ENCODE measurements around the gene ERI3. TPM values are rescaled to one million over a fixed set of nuclear protein-coding genes. Genes with fewer than 3 reads are reported as not detected.

Gene ERI3
- total and polyA plus RNA-seq, 2 of the 13 experiments (the other 11 are each of a cell fraction or from before 2014, with no cell fraction given): 35.6 to 35.9 TPM

GRCh38 chr1:44218503-44219300, 136.4 kb downstream of the ERI3 start:
- no peak overlapping the region for H3K9ac ChIP-seq (ENCODE audit: insufficient read depth, low read depth, low read length)
- POLR2A ChIA-PET: interaction anchor here (0.6 to 2.0 kb wide), 4 partner anchors 21 to 79 kb away, joined by 3 to 34 read pairs (median 4); no protein-coding TSS in a partner anchor
- H3K27me3 ChIP-seq (ENCODE audit: control insufficient read depth in 1 of 2, insufficient read depth in 2 of 2, low read length in 2 of 2): no peaks in the 10 kb centered on the region; a peak in 2 of 5 replicates
- H4K20me1 ChIP-seq (ENCODE audit: insufficient read depth, low read length): no peaks in the 10 kb centered on the region
- WGBS (ENCODE audit: low lambda C conversion rate): 98% methylated on average over 22 of the region's 24 CpGs
- H3K4me2 ChIP-seq (ENCODE audit: low read depth, low read length): no peak overlapping the region
- ATAC-seq (no peak), DNase-seq (ENCODE audit: low spot score) (no peak), FAIRE-seq (no peak)
- no TSS peak for BruUV-seq (replicated peaks)
- TF ChIP-seq CC2D1A (CRISPR knock-in tag; IDR thresholded peaks at IDR 0.05): no peak
- TF ChIP-seq, protein P1, sequence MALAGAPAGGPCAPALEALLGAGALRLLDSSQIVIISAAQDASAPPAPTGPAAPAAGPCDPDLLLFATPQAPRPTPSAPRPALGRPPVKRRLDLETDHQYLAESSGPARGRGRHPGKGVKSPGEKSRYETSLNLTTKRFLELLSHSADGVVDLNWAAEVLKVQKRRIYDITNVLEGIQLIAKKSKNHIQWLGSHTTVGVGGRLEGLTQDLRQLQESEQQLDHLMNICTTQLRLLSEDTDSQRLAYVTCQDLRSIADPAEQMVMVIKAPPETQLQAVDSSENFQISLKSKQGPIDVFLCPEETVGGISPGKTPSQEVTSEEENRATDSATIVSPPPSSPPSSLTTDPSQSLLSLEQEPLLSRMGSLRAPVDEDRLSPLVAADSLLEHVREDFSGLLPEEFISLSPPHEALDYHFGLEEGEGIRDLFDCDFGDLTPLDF (CRISPR knock-in tag; IDR thresholded peaks at IDR 0.05): no peak
- no peak for TF ChIP-seq TEF (CRISPR knock-in tag; IDR thresholded peaks at IDR 0.05)
- no peak for TF ChIP-seq ZNF3 (CRISPR knock-in tag; IDR thresholded peaks at IDR 0.05)
- TF ChIP-seq RELA (CRISPR knock-in tag; IDR thresholded peaks at IDR 0.05): no peak
- TF ChIP-seq RCOR2 (CRISPR knock-in tag; IDR thresholded peaks at IDR 0.05): no peak
- TF ChIP-seq ZNF549 (CRISPR knock-in tag; IDR thresholded peaks at IDR 0.05): no peak
- TF ChIP-seq, protein P2, sequence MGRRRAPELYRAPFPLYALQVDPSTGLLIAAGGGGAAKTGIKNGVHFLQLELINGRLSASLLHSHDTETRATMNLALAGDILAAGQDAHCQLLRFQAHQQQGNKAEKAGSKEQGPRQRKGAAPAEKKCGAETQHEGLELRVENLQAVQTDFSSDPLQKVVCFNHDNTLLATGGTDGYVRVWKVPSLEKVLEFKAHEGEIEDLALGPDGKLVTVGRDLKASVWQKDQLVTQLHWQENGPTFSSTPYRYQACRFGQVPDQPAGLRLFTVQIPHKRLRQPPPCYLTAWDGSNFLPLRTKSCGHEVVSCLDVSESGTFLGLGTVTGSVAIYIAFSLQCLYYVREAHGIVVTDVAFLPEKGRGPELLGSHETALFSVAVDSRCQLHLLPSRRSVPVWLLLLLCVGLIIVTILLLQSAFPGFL (CRISPR knock-in tag; IDR thresholded peaks at IDR 0.05): no peak
- TF ChIP-seq RBAK (CRISPR knock-in tag; IDR thresholded peaks at IDR 0.05): no peak
- TF ChIP-seq NFRKB (IDR thresholded peaks at IDR 0.05): no peak
- TF ChIP-seq, protein P3, sequence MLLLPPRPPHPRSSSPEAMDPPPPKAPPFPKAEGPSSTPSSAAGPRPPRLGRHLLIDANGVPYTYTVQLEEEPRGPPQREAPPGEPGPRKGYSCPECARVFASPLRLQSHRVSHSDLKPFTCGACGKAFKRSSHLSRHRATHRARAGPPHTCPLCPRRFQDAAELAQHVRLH (CRISPR knock-in tag; IDR thresholded peaks at IDR 0.05; ENCODE audit: borderline replicate concordance, low read depth): no peak
- TF ChIP-seq HNRNPK (IDR thresholded peaks at IDR 0.05; ENCODE audit: low read depth, low read length, poor library complexity, severe bottlenecking): no peak
- peaks cover 20 to 53% of the 10 kb centered on the region in 2 experiments for H3K36me3 ChIP-seq (replicated peaks in 1 of 2; ENCODE audit: control insufficient read depth in 1 of 2, insufficient read depth in 2 of 2, low read length in 2 of 2)
- H3K9me3 ChIP-seq (ENCODE audit: low read length): no peaks in the 10 kb centered on the region
- intact Hi-C loops (cut with micrococcal nuclease; ENCODE audit: unreplicated experiment): loop anchor here (2.0 kb wide), 1 partner anchor 376 kb away; no protein-coding TSS in a partner anchor
- CTCF ChIA-PET (ENCODE audit: low intra/inter-chr PET ratio, low total read pairs): interaction anchor here (0.7 to 3.3 kb wide), 5 partner anchors 65 to 376 kb away, joined by 3 to 31 read pairs (median 7); no protein-coding TSS in a partner anchor
- peaks cover 24% of the 10 kb centered on the region for H3K4me1 ChIP-seq (ENCODE audit: insufficient read depth, low read length)
- no peak overlapping the region for H3K4me3 ChIP-seq (replicated peaks in 1 of 3; ENCODE audit: insufficient read depth in 1 of 3, low read depth in 2 of 3, low read length in 3 of 3)
- peaks cover 4% of the 10 kb centered on the region for H3K79me2 ChIP-seq (ENCODE audit: insufficient read depth, low read length)
- H2AFZ ChIP-seq (ENCODE audit: low read length): no peak overlapping the region
- H3K27ac ChIP-seq (ENCODE audit: extremely low read length, insufficient read depth, low read length): peak overlapping the region; percentile 56
- in situ Hi-C loops (cut with HindIII; ENCODE audit: extremely low pct_ligation_motif_present, low pct_unique_long_range_greater_than_20kb): loop anchor here (5.0 to 25.0 kb wide), 2 partner anchors 74 to 369 kb away; no protein-coding TSS in a partner anchor
